ENCODE measurements around the gene PADI6. TPM values are rescaled to one million over a fixed set of nuclear protein-coding genes. Genes with fewer than 3 reads are reported as not detected.

The PADI6 gene
- polyA plus RNA-seq, 2 donors: not detected

DNA sequence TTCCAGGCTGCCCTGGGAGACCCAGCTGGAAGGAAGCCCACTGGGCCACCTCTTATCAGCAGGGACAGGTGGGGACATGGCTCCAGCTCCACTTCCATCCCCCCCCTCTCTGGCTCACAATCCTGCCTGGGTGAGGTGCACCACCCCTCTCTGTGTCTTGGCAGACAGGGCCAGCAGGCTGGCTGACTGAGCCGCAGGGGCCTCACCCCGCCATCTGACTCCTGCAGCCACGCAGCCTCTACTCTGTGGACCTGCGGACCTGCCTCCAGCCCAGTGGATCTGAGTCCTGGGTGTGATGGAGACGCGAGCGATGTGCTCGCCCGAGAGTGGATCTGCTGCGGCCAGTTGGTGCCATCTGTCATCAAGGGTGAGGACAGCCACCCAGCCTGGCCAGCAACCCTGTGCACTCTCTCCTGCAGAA is 37.4 kb downstream of the PADI6 start:
- Histone ChIP-seq H3K4me3 (ENCODE audit: low read depth in 1 of 2, low read length in 2 of 2) (no peak overlapping the region), H3K27ac (ENCODE audit: low read depth in 2 of 2, low read length in 1 of 2) (no peak overlapping the region), H3K9me3 (ENCODE audit: control insufficient read depth in 2 of 2, insufficient read depth in 1 of 2, low read depth in 1 of 2, low read length in 1 of 2) (no peaks in the 10 kb centered on the region), H3K36me3 (ENCODE audit: control insufficient read depth in 2 of 2, insufficient read depth in 2 of 2, low read length in 1 of 2) (peaks cover 9 to 45% of the 10 kb centered on the region in 2 donors), H3K4me1 (ENCODE audit: control insufficient read depth in 2 of 2, insufficient read depth in 2 of 2, low read length in 1 of 2) (peaks cover 0 to 2% of the 10 kb centered on the region in 2 donors), H3K27me3 (ENCODE audit: control insufficient read depth in 1 of 2, insufficient read depth in 2 of 2, low read length in 2 of 2) (no peaks in the 10 kb centered on the region)
- 89 to 94% methylated on average over 10 of the region's 10 CpGs for WGBS, 2 donors

GRCh38 chr1:17412093-17412870 is 40.3 kb downstream of the PADI6 start:
- peaks cover 13 to 58% of the 10 kb centered on the region in 2 donors for H3K36me3 ChIP-seq (ENCODE audit: control insufficient read depth in 2 of 2, insufficient read depth in 2 of 2, low read length in 1 of 2)
- H3K4me3 ChIP-seq (ENCODE audit: low read depth in 1 of 2, low read length in 2 of 2): no peak overlapping the region
- H3K27ac ChIP-seq (ENCODE audit: low read depth in 2 of 2, low read length in 1 of 2): no peak overlapping the region
- 68 to 76% methylated on average over 16 of the region's 16 CpGs for WGBS, 2 donors
- H3K27me3 ChIP-seq (ENCODE audit: control insufficient read depth in 1 of 2, insufficient read depth in 2 of 2, low read length in 2 of 2): no peaks in the 10 kb centered on the region
- no peaks in the 10 kb centered on the region for H3K9me3 ChIP-seq (ENCODE audit: control insufficient read depth in 2 of 2, insufficient read depth in 1 of 2, low read depth in 1 of 2, low read length in 1 of 2)
- H3K4me1 ChIP-seq (ENCODE audit: control insufficient read depth in 2 of 2, insufficient read depth in 2 of 2, low read length in 1 of 2): no peaks in the 10 kb centered on the region

DNA sequence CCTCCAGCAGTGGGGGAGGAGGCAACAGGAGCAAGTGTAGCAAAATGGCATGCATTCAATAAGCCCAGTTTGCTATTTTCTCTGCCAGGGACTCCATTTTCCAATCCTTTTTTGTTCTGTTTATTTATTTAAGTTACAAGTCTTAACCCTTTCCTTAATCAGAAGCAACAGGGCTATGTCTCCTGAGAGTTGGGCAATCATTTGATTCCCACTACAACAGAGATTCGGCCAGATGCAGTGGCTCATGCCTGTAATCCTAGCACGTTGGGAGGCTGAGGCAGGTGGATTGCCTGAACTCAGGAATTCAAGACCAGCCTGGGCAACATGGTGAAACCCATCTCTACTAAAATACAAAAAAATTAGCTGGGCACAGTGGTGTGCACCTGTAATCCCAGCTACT is 42.0 kb downstream of the PADI6 start:
- no peaks in the 10 kb centered on the region for H3K9me3 ChIP-seq (ENCODE audit: control insufficient read depth in 2 of 2, insufficient read depth in 1 of 2, low read depth in 1 of 2, low read length in 1 of 2)
- WGBS, 2 donors: 83 to 89% methylated on average over 2 of the region's 2 CpGs
- no peaks in the 10 kb centered on the region for H3K4me1 ChIP-seq (ENCODE audit: control insufficient read depth in 2 of 2, insufficient read depth in 2 of 2, low read length in 1 of 2)
- no peak overlapping the region for H3K27ac ChIP-seq (ENCODE audit: low read depth in 2 of 2, low read length in 1 of 2)
- no peaks in the 10 kb centered on the region for H3K27me3 ChIP-seq (ENCODE audit: control insufficient read depth in 1 of 2, insufficient read depth in 2 of 2, low read length in 2 of 2)
- peaks cover 17 to 51% of the 10 kb centered on the region in 2 donors for H3K36me3 ChIP-seq (ENCODE audit: control insufficient read depth in 2 of 2, insufficient read depth in 2 of 2, low read length in 1 of 2)
- no peak overlapping the region for H3K4me3 ChIP-seq (ENCODE audit: low read depth in 1 of 2, low read length in 2 of 2)

GRCh38 chr1:17416389-17416788 is 44.4 kb downstream of the PADI6 start:
- Histone ChIP-seq H3K4me3 (ENCODE audit: low read depth in 1 of 2, low read length in 2 of 2) (no peak overlapping the region), H3K27me3 (ENCODE audit: control insufficient read depth in 1 of 2, insufficient read depth in 2 of 2, low read length in 2 of 2) (no peaks in the 10 kb centered on the region), H3K36me3 (ENCODE audit: control insufficient read depth in 2 of 2, insufficient read depth in 2 of 2, low read length in 1 of 2) (peaks cover 17 to 39% of the 10 kb centered on the region in 2 donors), H3K9me3 (ENCODE audit: control insufficient read depth in 2 of 2, insufficient read depth in 1 of 2, low read depth in 1 of 2, low read length in 1 of 2) (no peaks in the 10 kb centered on the region), H3K27ac (ENCODE audit: low read depth in 2 of 2, low read length in 1 of 2) (no peak overlapping the region), H3K4me1 (ENCODE audit: control insufficient read depth in 2 of 2, insufficient read depth in 2 of 2, low read length in 1 of 2) (no peaks in the 10 kb centered on the region)
- 93 to 94% methylated on average over 20 of the region's 20 CpGs for WGBS, 2 donors

DNA sequence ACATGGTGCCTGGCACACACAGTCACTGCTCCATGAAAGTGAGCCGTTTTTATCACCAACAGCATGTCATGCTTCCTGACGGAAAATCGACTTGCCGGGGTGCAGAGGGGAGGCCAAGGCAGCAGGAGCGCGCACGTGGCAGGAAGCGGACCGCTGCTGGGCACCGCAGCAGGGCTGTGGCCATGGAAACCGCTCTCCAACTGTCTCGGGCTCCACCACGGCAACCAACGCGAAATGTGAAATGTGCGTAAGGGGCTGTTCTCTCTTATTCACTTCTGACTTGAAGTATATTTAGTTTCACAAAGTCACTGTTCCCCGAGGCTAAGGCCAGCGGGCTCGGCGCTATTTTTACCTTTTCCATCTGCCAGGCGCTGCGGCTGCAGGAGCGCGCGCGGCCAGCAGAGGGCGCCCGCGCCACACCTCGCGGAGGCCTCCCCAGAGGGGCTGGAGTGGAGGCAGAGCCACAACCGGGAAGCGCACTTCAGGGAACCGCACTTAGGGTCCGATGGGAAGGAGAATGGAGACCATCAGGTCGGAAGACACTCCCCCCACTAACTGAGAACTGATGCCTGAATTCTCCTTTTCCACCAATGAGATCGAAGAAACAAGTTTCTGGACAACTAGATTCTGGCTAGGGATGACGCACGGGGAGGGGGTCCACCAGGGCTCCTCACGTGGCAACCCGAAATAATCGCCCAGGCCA is 47.8 kb downstream of the PADI6 start:
- Histone ChIP-seq H3K36me3 (ENCODE audit: control insufficient read depth in 2 of 2, insufficient read depth in 2 of 2, low read length in 1 of 2) (peaks cover 9 to 47% of the 10 kb centered on the region in 2 donors), H3K27ac (ENCODE audit: low read depth in 2 of 2, low read length in 1 of 2) (peak overlapping the region in 1 of 2 donors; percentile 2), H3K4me1 (ENCODE audit: control insufficient read depth in 2 of 2, insufficient read depth in 2 of 2, low read length in 1 of 2) (no peaks in the 10 kb centered on the region), H3K27me3 (ENCODE audit: control insufficient read depth in 1 of 2, insufficient read depth in 2 of 2, low read length in 2 of 2) (no peaks in the 10 kb centered on the region), H3K9me3 (ENCODE audit: control insufficient read depth in 2 of 2, insufficient read depth in 1 of 2, low read depth in 1 of 2, low read length in 1 of 2) (no peaks in the 10 kb centered on the region), H3K4me3 (ENCODE audit: low read depth in 1 of 2, low read length in 2 of 2) (no peak overlapping the region)
- WGBS, 2 donors: 40 to 45% methylated on average over 42 of the region's 42 CpGs

GRCh38 chr1:17420391-17420918 is 48.5 kb downstream of the PADI6 start:
- H3K4me3 ChIP-seq (ENCODE audit: low read depth in 1 of 2, low read length in 2 of 2): no peak overlapping the region
- no peaks in the 10 kb centered on the region for H3K27me3 ChIP-seq (ENCODE audit: control insufficient read depth in 1 of 2, insufficient read depth in 2 of 2, low read length in 2 of 2)
- H3K36me3 ChIP-seq (ENCODE audit: control insufficient read depth in 2 of 2, insufficient read depth in 2 of 2, low read length in 1 of 2): peaks cover 14 to 52% of the 10 kb centered on the region in 2 donors
- WGBS, 2 donors: 78 to 82% methylated on average over 6 of the region's 6 CpGs
- H3K4me1 ChIP-seq (ENCODE audit: control insufficient read depth in 2 of 2, insufficient read depth in 2 of 2, low read length in 1 of 2): no peaks in the 10 kb centered on the region
- H3K27ac ChIP-seq (ENCODE audit: low read depth in 2 of 2, low read length in 1 of 2): no peak overlapping the region
- no peaks in the 10 kb centered on the region for H3K9me3 ChIP-seq (ENCODE audit: control insufficient read depth in 2 of 2, insufficient read depth in 1 of 2, low read depth in 1 of 2, low read length in 1 of 2)

DNA sequence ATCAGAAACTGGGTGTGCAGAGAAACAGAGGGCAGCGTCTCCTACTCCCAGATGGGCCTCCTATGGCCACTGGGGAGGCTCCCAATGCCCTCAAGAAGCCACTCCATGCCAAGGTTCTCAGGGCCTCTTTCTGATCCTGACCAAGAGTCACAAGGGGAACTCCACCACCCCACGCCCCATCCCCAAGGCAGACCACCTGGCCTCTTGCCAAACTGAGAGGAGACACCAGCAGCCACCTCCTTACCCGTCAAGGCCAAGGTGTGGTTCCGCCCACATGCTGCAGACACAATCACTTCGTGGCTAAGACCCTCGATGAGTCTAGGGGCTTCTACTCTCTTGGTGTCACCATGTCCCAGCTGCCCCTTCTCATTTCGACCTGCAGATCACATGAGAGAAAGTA is 50.5 kb downstream of the PADI6 start:
- no peaks in the 10 kb centered on the region for H3K9me3 ChIP-seq (ENCODE audit: control insufficient read depth in 2 of 2, insufficient read depth in 1 of 2, low read depth in 1 of 2, low read length in 1 of 2)
- no peaks in the 10 kb centered on the region for H3K4me1 ChIP-seq (ENCODE audit: control insufficient read depth in 2 of 2, insufficient read depth in 2 of 2, low read length in 1 of 2)
- no peaks in the 10 kb centered on the region for H3K27me3 ChIP-seq (ENCODE audit: control insufficient read depth in 1 of 2, insufficient read depth in 2 of 2, low read length in 2 of 2)
- H3K4me3 ChIP-seq (ENCODE audit: low read depth in 1 of 2, low read length in 2 of 2): no peak overlapping the region
- WGBS, 2 donors: 62 to 65% methylated on average over 7 of the region's 7 CpGs
- H3K36me3 ChIP-seq (ENCODE audit: control insufficient read depth in 2 of 2, insufficient read depth in 2 of 2, low read length in 1 of 2): peaks cover 9 to 51% of the 10 kb centered on the region in 2 donors
- no peak overlapping the region for H3K27ac ChIP-seq (ENCODE audit: low read depth in 2 of 2, low read length in 1 of 2)

DNA sequence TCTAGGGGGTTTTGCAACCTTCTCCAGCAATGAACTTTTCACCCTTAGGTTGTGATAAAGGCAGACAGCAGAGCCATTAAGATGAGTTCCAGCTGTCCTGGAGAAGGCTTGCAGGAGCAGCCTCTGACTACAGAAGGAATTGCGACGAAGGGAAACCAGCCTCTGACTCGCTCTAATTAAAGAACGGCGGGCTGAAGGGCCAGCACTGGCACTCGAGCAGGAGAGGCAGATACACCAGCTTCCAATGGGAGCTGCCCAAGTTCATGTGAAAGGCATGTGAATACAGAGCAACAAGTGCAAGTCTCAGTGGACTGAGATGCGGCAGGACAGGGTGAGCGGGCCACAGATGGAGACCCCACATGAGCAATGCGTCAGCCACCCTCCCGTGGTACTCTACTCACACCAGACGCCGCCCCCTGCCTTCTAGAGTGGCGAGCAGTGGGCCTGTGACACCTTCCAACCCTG is 51.8 kb downstream of the PADI6 start:
- Histone ChIP-seq H3K36me3 (ENCODE audit: control insufficient read depth in 2 of 2, insufficient read depth in 2 of 2, low read length in 1 of 2) (peaks cover 11 to 55% of the 10 kb centered on the region in 2 donors), H3K27me3 (ENCODE audit: control insufficient read depth in 1 of 2, insufficient read depth in 2 of 2, low read length in 2 of 2) (no peaks in the 10 kb centered on the region), H3K4me1 (ENCODE audit: control insufficient read depth in 2 of 2, insufficient read depth in 2 of 2, low read length in 1 of 2) (peaks cover 0 to 4% of the 10 kb centered on the region in 2 donors), H3K9me3 (ENCODE audit: control insufficient read depth in 2 of 2, insufficient read depth in 1 of 2, low read depth in 1 of 2, low read length in 1 of 2) (no peaks in the 10 kb centered on the region), H3K4me3 (ENCODE audit: low read depth in 1 of 2, low read length in 2 of 2) (no peak overlapping the region), H3K27ac (ENCODE audit: low read depth in 2 of 2, low read length in 1 of 2) (peak overlapping the region; percentile 14 to 15)
- 73 to 74% methylated on average over 13 of the region's 13 CpGs for WGBS, 2 donors

GRCh38 chr1:17425806-17426600 is 54.0 kb downstream of the PADI6 start:
- WGBS, 2 donors: 91 to 93% methylated on average over 18 of the region's 18 CpGs

More at GRCh38 chr1:17425806-17426600, 54.0 kb downstream of the PADI6 start:
- H3K4me1 ChIP-seq (ENCODE audit: control insufficient read depth in 2 of 2, insufficient read depth in 2 of 2, low read length in 1 of 2): peaks cover 0 to 6% of the 10 kb centered on the region in 2 donors
- no peak overlapping the region for H3K27ac ChIP-seq (ENCODE audit: low read depth in 2 of 2, low read length in 1 of 2)
- H3K27me3 ChIP-seq (ENCODE audit: control insufficient read depth in 1 of 2, insufficient read depth in 2 of 2, low read length in 2 of 2): no peaks in the 10 kb centered on the region
- peaks cover 11 to 46% of the 10 kb centered on the region in 2 donors for H3K36me3 ChIP-seq (ENCODE audit: control insufficient read depth in 2 of 2, insufficient read depth in 2 of 2, low read length in 1 of 2)
- H3K9me3 ChIP-seq (ENCODE audit: control insufficient read depth in 2 of 2, insufficient read depth in 1 of 2, low read depth in 1 of 2, low read length in 1 of 2): no peaks in the 10 kb centered on the region
- H3K4me3 ChIP-seq (ENCODE audit: low read depth in 1 of 2, low read length in 2 of 2): no peak overlapping the region

Measured in esophagus (tissue), 2 donors.